Upper lobe of left lung (tissue), 4 donors: ENCODE results near the gene WNT6.

Experiments
- CTCF ChIP-seq, 6 experiments: fragments of 450-650 bp in 4 of 6; fragments of 200-600 bp in 2 of 6; sonication (generic) in 2 of 6; IDR thresholded peaks; one replicate each; pipeline ENCODE4 v1.5.1; 2016 to 2019; ENCODE audit warnings: antibody characterized with exemption in 6 of 6
- POLR2A ChIP-seq, 4 donors: fragments of 450-650 bp; IDR thresholded peaks; one replicate each; pipeline ENCODE4 v1.5.1; 2016 to 2017; ENCODE audit warnings: antibody characterized with exemption in 4 of 4, mild to moderate bottlenecking in 2 of 4

GRCh38 chr2:218819093-218819492 is 40.5 kb upstream of the WNT6 start:
- TF ChIP-seq CTCF (IDR thresholded peaks at IDR 0.05) (no peak), POLR2A (IDR thresholded peaks at IDR 0.05) (no peak)
